HepG2 (cell line): Measurements from ENCODE around the gene ANKS1B. TPM values are rescaled to one million over a fixed set of nuclear protein-coding genes. Genes with fewer than 3 reads are reported as not detected.
"Not testable (repeated sequence)": the region's sequence is repeated elsewhere in the genome, so short reads cannot be mapped to it uniquely, and the experiment has no call there.

Experiments
- ATAC-seq: fragments of 200-7000 bp; cut with Tn5 transposase; 3 replicates; pipeline ENCODE4 v1.9.1; 2020; ENCODE audit warnings: mild to moderate bottlenecking, moderate library complexity
- BruUV-seq: library from RNA; stranded (reverse); fragments of 400-500 nt; replicated peaks from 2 replicates; lab custom pipeline; 2021; lab: Mats Ljungman, UMichigan
- CTCF ChIA-PET: fragments of 300-600 bp; formaldehyde crosslinking; extraction: SDS; loops from one replicate; lab custom pipeline; 2021; ENCODE audit warnings: low total read pairs, inconsistent platforms, low intra/inter-chr PET ratio; lab: Yijun Ruan, JAX
- POLR2A ChIA-PET: fragments of 350-600 bp; sonication (Branson Sonifier 250); formaldehyde crosslinking; loops from one replicate; lab custom pipeline; 2020; ENCODE audit warnings: antibody characterized with exemption, inconsistent platforms; lab: Yijun Ruan, JAX
- DNase-seq: peaks from one replicate; pipeline ENCODE4 v3.0.0-alpha.2; 2015; ENCODE audit warnings: low spot score
- FAIRE-seq: peaks from 3 replicates; lab custom pipeline; 2011; peaks lifted over from hg19 to GRCh38; lab: Jason Lieb, UNC
- H2AFZ ChIP-seq: one replicate; pipeline ENCODE4 v1.6.1; 2011; ENCODE audit warnings: low read length, inconsistent platforms
- H3K27ac ChIP-seq: fragments of 300-600 bp; 3 replicates; pipeline ENCODE4 v1.8.0; 2011; ENCODE audit warnings: mixed run types, mild to moderate bottlenecking, mixed read lengths, low read length, inconsistent platforms; ENCODE audit not compliant: insufficient read depth; ENCODE audit errors: extremely low read length
- H3K27me3 ChIP-seq, 2 experiments: fragments of 200-600 bp in 1 of 2; 2 replicates in 1 of 2; 3 replicates in 1 of 2; pipeline versions ENCODE4 v1.6.0 to v1.8.0; 2011; ENCODE audit warnings: low read length in 2 of 2, mild to moderate bottlenecking in 2 of 2, moderate library complexity in 2 of 2, inconsistent platforms in 1 of 2; ENCODE audit not compliant: insufficient read depth in 2 of 2, control insufficient read depth in 1 of 2
- H3K36me3 ChIP-seq, 2 experiments: fragments of 200-600 bp in 1 of 2; replicated peaks in 1 of 2; 2 replicates in 1 of 2; 3 replicates in 1 of 2; pipeline versions ENCODE4 v1.5.1 to v1.8.0; 2011; ENCODE audit warnings: low read length in 2 of 2, inconsistent platforms in 1 of 2; ENCODE audit not compliant: insufficient read depth in 2 of 2, control insufficient read depth in 1 of 2
- H3K4me1 ChIP-seq: 2 replicates; pipeline ENCODE4 v1.5.1; 2012; ENCODE audit warnings: low read length, inconsistent platforms; ENCODE audit not compliant: insufficient read depth
- H3K4me2 ChIP-seq: 2 replicates; pipeline ENCODE4 v1.6.0; 2011; ENCODE audit warnings: low read depth, low read length, inconsistent platforms
- H3K4me3 ChIP-seq, 3 experiments: fragments of 200-600 bp in 1 of 3; sonication (generic), shearing (Covaris generic) in 1 of 3; replicated peaks in 1 of 3; 2 replicates each; pipeline ENCODE4 v1.5.1; 2011 to 2016; ENCODE audit warnings: low read length in 3 of 3, inconsistent platforms in 2 of 3, low read depth in 2 of 3, mild to moderate bottlenecking in 2 of 3, control low read depth in 1 of 3, mixed read lengths in 1 of 3; ENCODE audit not compliant: insufficient read depth in 1 of 3
- H3K79me2 ChIP-seq: one replicate; pipeline ENCODE4 v1.6.1; 2011; ENCODE audit warnings: low read length, inconsistent platforms; ENCODE audit not compliant: insufficient read depth
- H3K9ac ChIP-seq: 2 replicates; pipeline ENCODE4 v1.6.0; 2011; ENCODE audit warnings: mild to moderate bottlenecking, low read depth, low read length, inconsistent platforms; ENCODE audit not compliant: insufficient read depth
- H3K9me3 ChIP-seq: 2 replicates; pipeline ENCODE4 v1.5.1; 2012; ENCODE audit warnings: mild to moderate bottlenecking, low read length
- H4K20me1 ChIP-seq: 2 replicates; pipeline ENCODE4 v1.6.0; 2011; ENCODE audit warnings: inconsistent platforms, mild to moderate bottlenecking, low read length, moderate library complexity; ENCODE audit not compliant: insufficient read depth
- MBNL3 ChIP-seq: fragments of 250-450 bp; sonication (Bioruptor Pico); conservative IDR thresholded peaks from 2 replicates; pipeline ENCODE4 v1.8.0; 2022; ENCODE audit warnings: mild to moderate bottlenecking, inconsistent platforms
- ZNF180 ChIP-seq: sonication (generic); formaldehyde crosslinking; IDR thresholded peaks from 2 replicates; pipeline ENCODE4 v1.4.0; 2020; ENCODE audit warnings: low read depth, missing genetic modification reagents, borderline replicate concordance
- ZNF264 ChIP-seq: sonication (generic); formaldehyde crosslinking; IDR thresholded peaks from 2 replicates; pipeline ENCODE4 v1.4.0; 2020; ENCODE audit warnings: missing genetic modification reagents
- ZNF556 ChIP-seq: sonication (generic); formaldehyde crosslinking; IDR thresholded peaks from 2 replicates; pipeline ENCODE4 v1.4.0; 2020; ENCODE audit warnings: mild to moderate bottlenecking, missing genetic modification reagents, borderline replicate concordance
- WGBS: methylation state at CpG from one replicate; pipeline ENCODE4 v1.1.6; 2017; ENCODE audit warnings: low lambda C conversion rate; 5-methylcytosine and 5-hydroxymethylcytosine counted together
- in situ Hi-C: cut with HindIII; loops from 2 replicates; pipeline ENCODE4 v1.10.0; 2017; ENCODE audit warnings: low pct_unique_long_range_greater_than_20kb; ENCODE audit not compliant: extremely low pct_ligation_motif_present
- intact Hi-C: fragments of 100-400 bp; cut with micrococcal nuclease; formaldehyde crosslinking; loops from one replicate; pipeline ENCODE4 v1.10.0; 2022; ENCODE audit not compliant: unreplicated experiment
- polyA plus RNA-seq, 8 experiments: library from polyadenylated mRNA; depleted of rRNA in 3 of 8; stranded (reverse) in 7 of 8; unstranded in 1 of 8; fragments of >200 nt; fragmentation: Illumina TruSeq in 4 of 8; extraction: Trizol in 4 of 8; gene quantifications; 2 replicates each; pipeline versions ENCODE4 v1.2.1 to v1.2.3, GENCODE V29; 2011 to 2016; ENCODE audit warnings: low read depth in 4 of 8, missing spikeins in 1 of 8, mixed read lengths in 1 of 8; ENCODE audit not compliant: insufficient read depth in 1 of 8
- total RNA-seq, 5 experiments: library from RNA; depleted of rRNA; stranded (reverse); fragments of >200 nt; fragmentation: Illumina TruSeq; extraction: Trizol; gene quantifications; 2 replicates each; pipeline ENCODE4 v1.2.3, GENCODE V29; 2016; ENCODE audit warnings: low read depth in 1 of 5
- TF ChIP-seq, protein P1 (sequence below): sonication (generic); formaldehyde crosslinking; IDR thresholded peaks from 2 replicates; pipeline ENCODE4 v1.8.1; 2023; ENCODE audit warnings: mild to moderate bottlenecking, inconsistent platforms, moderate library complexity, missing genetic modification reagents, borderline replicate concordance
- TF ChIP-seq, protein P2 (sequence below), 2 experiments: sonication (generic) in 1 of 2; formaldehyde crosslinking in 1 of 2; IDR thresholded peaks; 2 replicates each; pipeline versions ENCODE4 v1.6.1 to v1.9.0; 2014 to 2022; ENCODE audit warnings: antibody characterized with exemption in 1 of 2, borderline replicate concordance in 1 of 2, inconsistent platforms in 1 of 2, low read depth in 1 of 2, missing genetic modification reagents in 1 of 2
- TF ChIP-seq, protein P3 (sequence below): sonication (generic); formaldehyde crosslinking; IDR thresholded peaks from 2 replicates; pipeline ENCODE4 v1.4.0; 2020; ENCODE audit warnings: missing genetic modification reagents, mild to moderate bottlenecking, borderline replicate concordance

Gene ANKS1B
- total and polyA plus RNA-seq, 2 of the 13 experiments (the other 11 are each of a cell fraction or from before 2014, with no cell fraction given): 0.15 TPM; not detected in 1

DNA sequence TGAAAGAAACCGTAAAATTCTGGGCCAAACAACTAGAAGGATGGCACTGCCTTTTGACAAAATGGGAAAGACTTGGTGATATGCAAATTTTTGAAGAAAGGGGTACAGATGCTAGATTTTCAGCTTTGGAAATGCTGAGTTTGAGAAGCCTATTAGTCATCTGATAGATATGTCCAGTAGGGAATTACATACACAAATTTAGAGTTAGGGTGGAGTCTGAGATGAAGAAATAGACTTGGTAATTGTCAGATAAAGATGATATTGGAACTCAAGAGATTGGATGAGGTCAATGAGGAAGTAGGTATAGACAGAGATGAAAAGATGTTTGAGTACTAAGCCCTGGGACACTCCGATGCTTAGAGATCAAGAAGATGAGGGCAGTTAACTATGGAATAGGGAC is 184.1 kb downstream of the ANKS1B start:
- FAIRE-seq (no peak), DNase-seq (no peak), ATAC-seq (no peak)
- Histone ChIP-seq H3K4me2 (no peak overlapping the region), H2AFZ (no peak overlapping the region), H3K4me1 (no peaks in the 10 kb centered on the region), H3K27me3 (no peaks in the 10 kb centered on the region), H3K36me3 (no peaks in the 10 kb centered on the region), H3K4me3 (no peak overlapping the region), H3K9me3 (no peaks in the 10 kb centered on the region), H3K79me2 (no peaks in the 10 kb centered on the region), H3K9ac (no peak overlapping the region), H4K20me1 (no peaks in the 10 kb centered on the region), H3K27ac (no peak overlapping the region)
- TF ChIP-seq, protein P1, sequence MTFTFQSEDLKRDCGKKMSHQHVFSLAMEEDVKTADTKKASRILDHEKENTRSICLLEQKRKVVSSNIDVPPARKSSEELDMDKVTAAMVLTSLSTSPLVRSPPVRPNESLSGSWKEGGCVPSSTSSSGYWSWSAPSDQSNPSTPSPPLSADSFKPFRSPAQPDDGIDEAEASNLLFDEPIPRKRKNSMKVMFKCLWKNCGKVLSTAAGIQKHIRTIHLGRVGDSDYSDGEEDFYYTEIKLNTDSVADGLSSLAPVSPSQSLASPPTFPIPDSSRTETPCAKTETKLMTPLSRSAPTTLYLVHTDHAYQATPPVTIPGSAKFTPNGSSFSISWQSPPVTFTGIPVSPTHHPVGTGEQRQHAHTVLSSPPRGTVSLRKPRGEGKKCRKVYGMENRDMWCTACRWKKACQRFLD (CRISPR knock-in tag): no peak
- TF ChIP-seq MBNL3 (CRISPR knock-in tag) (no peak), ZNF556 (CRISPR knock-in tag) (no peak), ZNF264 (CRISPR knock-in tag) (no peak), ZNF180 (CRISPR knock-in tag) (no peak)
- TF ChIP-seq, protein P2, sequence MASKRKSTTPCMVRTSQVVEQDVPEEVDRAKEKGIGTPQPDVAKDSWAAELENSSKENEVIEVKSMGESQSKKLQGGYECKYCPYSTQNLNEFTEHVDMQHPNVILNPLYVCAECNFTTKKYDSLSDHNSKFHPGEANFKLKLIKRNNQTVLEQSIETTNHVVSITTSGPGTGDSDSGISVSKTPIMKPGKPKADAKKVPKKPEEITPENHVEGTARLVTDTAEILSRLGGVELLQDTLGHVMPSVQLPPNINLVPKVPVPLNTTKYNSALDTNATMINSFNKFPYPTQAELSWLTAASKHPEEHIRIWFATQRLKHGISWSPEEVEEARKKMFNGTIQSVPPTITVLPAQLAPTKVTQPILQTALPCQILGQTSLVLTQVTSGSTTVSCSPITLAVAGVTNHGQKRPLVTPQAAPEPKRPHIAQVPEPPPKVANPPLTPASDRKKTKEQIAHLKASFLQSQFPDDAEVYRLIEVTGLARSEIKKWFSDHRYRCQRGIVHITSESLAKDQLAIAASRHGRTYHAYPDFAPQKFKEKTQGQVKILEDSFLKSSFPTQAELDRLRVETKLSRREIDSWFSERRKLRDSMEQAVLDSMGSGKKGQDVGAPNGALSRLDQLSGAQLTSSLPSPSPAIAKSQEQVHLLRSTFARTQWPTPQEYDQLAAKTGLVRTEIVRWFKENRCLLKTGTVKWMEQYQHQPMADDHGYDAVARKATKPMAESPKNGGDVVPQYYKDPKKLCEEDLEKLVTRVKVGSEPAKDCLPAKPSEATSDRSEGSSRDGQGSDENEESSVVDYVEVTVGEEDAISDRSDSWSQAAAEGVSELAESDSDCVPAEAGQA (IDR thresholded peaks at IDR 0.05; ENCODE audit: low read depth): no peak
- TF ChIP-seq, protein P2 (CRISPR knock-in tag; IDR thresholded peaks at IDR 0.05; ENCODE audit: borderline replicate concordance): no peak
- TF ChIP-seq, protein P3, sequence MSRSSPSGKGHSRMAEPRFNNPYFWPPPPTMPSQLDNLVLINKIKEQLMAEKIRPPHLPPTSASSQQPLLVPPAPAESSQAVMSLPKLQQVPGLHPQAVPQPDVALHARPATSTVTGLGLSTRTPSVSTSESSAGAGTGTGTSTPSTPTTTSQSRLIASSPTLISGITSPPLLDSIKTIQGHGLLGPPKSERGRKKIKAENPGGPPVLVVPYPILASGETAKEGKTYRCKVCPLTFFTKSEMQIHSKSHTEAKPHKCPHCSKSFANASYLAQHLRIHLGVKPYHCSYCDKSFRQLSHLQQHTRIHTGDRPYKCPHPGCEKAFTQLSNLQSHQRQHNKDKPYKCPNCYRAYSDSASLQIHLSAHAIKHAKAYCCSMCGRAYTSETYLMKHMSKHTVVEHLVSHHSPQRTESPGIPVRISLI (CRISPR knock-in tag): no peak
- in situ Hi-C loops: no loop called here
- CTCF ChIA-PET: no interaction called here
- BruUV-seq: no TSS peak
- intact Hi-C loops: no loop called here
- WGBS: 2% methylated on average over 2 of the region's 2 CpGs
- POLR2A ChIA-PET: no interaction called here

DNA sequence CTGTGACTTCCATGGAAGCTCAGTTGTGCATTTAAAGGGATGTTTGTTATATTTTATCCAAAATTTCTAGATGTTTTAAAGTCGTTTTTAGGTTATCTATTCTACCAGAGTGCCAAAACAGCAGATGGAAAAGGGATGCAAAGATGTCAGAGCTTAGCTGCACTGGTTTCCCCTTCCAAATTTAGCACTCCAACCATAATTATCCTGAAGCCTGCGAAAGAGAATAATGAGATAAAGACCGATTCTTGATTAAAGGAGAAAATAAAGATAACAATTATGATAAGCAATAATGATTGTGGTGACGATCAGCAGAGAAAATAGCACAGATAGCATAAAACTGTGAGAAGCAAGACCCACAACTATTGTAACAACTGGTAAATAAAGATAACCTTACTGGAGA is 186.8 kb downstream of the ANKS1B start:
- H3K9ac ChIP-seq, FAIRE-seq, CTCF ChIA-PET, H3K4me2 ChIP-seq, intact Hi-C loops, ATAC-seq, DNase-seq, H4K20me1 ChIP-seq, H2AFZ ChIP-seq, H3K36me3 ChIP-seq, in situ Hi-C loops, H3K4me1 ChIP-seq, H3K79me2 ChIP-seq, H3K9me3 ChIP-seq, H3K27me3 ChIP-seq, POLR2A ChIA-PET, H3K27ac ChIP-seq, H3K4me3 ChIP-seq, BruUV-seq: not testable (repeated sequence)
- under 1% methylated on average over 4 of the region's 4 CpGs for WGBS
